Measurements from ENCODE around the gene GPS1.

DNA sequence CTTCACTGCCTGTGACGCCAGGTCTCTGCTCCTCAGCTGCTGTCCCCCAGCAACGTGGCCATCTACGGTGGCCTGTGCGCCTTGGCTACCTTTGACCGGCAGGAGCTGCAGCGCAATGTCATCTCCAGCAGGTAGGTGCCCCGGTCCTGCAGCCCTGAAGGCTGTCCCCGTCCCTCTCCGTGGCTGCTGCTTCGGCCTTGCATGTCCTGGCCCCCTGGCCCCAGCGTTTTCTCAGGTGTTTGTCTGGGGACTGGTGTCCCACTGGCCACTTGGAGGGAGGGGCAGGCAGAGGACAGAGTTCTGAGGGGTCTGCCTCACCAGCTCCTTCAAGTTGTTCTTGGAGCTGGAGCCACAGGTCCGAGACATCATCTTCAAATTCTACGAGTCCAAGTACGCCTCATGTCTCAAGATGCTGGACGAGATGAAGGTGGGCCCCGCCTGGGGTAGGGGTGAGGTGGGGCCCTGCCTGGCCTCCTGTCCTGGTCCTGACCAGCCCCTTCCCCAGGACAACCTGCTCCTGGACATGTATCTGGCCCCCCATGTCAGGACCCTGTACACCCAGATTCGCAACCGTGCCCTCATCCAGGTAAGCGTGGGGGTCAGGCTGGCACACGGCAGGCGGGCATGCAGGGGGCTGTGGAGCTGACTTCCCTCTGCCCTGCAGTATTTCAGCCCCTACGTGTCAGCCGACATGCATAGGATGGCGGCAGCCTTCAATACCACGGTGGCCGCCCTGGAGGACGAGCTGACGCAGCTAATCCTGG is 4.4 kb downstream of the GPS1 start:
- no peak for TF ChIP-seq POLR2A (IDR thresholded peaks at IDR 0.05)
- TF ChIP-seq CTCF (IDR thresholded peaks at IDR 0.05), result no peak

All from esophagus squamous epithelium (tissue), 4 donors.